Fibroblast of lung (primary cell): ENCODE results near the gene CYP4F3.

Source experiments
- EZH2 ChIP-seq: IDR thresholded peaks from 2 replicates; pipeline ENCODE4 v1.5.1; 2012; ENCODE audit warnings: low read length, control low read depth, mild to moderate bottlenecking; ENCODE audit errors: missing control alignments
- TF ChIP-seq, protein P1 (sequence below), 2 donors: IDR thresholded peaks in 1 of 2; conservative IDR thresholded peaks in 1 of 2; 1 replicate in 1 of 2; 2 replicates in 1 of 2; pipeline ENCODE4 v1.5.1; 2011 to 2012; ENCODE audit warnings: low read length in 2 of 2, control low read depth in 1 of 2, inconsistent platforms in 1 of 2, low read depth in 1 of 2, mild to moderate bottlenecking in 1 of 2

- no peak for TF ChIP-seq EZH2
- TF ChIP-seq, protein P1, sequence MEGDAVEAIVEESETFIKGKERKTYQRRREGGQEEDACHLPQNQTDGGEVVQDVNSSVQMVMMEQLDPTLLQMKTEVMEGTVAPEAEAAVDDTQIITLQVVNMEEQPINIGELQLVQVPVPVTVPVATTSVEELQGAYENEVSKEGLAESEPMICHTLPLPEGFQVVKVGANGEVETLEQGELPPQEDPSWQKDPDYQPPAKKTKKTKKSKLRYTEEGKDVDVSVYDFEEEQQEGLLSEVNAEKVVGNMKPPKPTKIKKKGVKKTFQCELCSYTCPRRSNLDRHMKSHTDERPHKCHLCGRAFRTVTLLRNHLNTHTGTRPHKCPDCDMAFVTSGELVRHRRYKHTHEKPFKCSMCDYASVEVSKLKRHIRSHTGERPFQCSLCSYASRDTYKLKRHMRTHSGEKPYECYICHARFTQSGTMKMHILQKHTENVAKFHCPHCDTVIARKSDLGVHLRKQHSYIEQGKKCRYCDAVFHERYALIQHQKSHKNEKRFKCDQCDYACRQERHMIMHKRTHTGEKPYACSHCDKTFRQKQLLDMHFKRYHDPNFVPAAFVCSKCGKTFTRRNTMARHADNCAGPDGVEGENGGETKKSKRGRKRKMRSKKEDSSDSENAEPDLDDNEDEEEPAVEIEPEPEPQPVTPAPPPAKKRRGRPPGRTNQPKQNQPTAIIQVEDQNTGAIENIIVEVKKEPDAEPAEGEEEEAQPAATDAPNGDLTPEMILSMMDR (conservative IDR thresholded peaks at IDR 0.05 in 1 of 2, IDR thresholded peaks at IDR 0.05 in 1 of 2; ENCODE audit: low read depth in 1 of 2, low read length in 2 of 2): no peak
Observed at GRCh38 chr19:15669891-15670290, 29.2 kb downstream of the CYP4F3 start.
